IMR-90 (cell line): ENCODE measurements around the gene ZFAND6. TPM values are rescaled to one million over a fixed set of nuclear protein-coding genes. Genes with fewer than 3 reads are reported as not detected.
A peak's percentile ranks its signal among the peaks of the same experiment; 100 is the strongest.

Experiments used
- ATAC-seq: fragments of 200-7000 bp; cut with Tn5 transposase; 2 replicates; pipeline ENCODE4 v1.9.1; 2020; ENCODE audit warnings: low read depth, mild to moderate bottlenecking, moderate library complexity
- BruUV-seq: library from RNA; stranded (reverse); fragments of 400-500 nt; replicated peaks from 2 replicates; lab custom pipeline; 2021; lab: Mats Ljungman, UMichigan
- CTCF ChIA-PET: fragments of 300-600 bp; formaldehyde crosslinking; extraction: SDS; loops from one replicate; lab custom pipeline; 2021; ENCODE audit warnings: antibody characterized with exemption; lab: Yijun Ruan, JAX
- POLR2A ChIA-PET: fragments of 300-600 bp; sonication (Branson Sonifier 250); formaldehyde crosslinking; loops from one replicate; lab custom pipeline; 2022; ENCODE audit warnings: antibody characterized with exemption; ENCODE audit not compliant: unreplicated experiment; lab: Charles Lee
- DNase-seq: peaks from one replicate; pipeline ENCODE4 v3.0.0; 2013
- H2AFZ ChIP-seq: replicated peaks from 2 replicates; pipeline ENCODE3; 2013; ENCODE audit warnings: low read length, mild to moderate bottlenecking; ENCODE audit not compliant: poor library complexity
- H2AK5ac ChIP-seq: 2 replicates; pipeline ENCODE4 v1.6.1; 2013; ENCODE audit warnings: low read depth, low read length, inconsistent platforms
- H2AK9ac ChIP-seq: replicated peaks from 2 replicates; pipeline ENCODE3; 2013; ENCODE audit warnings: mild to moderate bottlenecking, low read depth, low read length, moderate library complexity; ENCODE audit not compliant: poor library complexity
- H2BK120ac ChIP-seq: 2 replicates; pipeline ENCODE4 v1.6.1; 2013; ENCODE audit warnings: low read depth, low read length, inconsistent platforms
- H2BK15ac ChIP-seq: 3 replicates; pipeline ENCODE4 v1.6.1; 2013; ENCODE audit warnings: low read depth, low read length, inconsistent platforms
- H2BK20ac ChIP-seq: 2 replicates; pipeline ENCODE4 v1.6.1; 2013; ENCODE audit warnings: low read depth, mild to moderate bottlenecking, inconsistent platforms, low read length, moderate library complexity
- H2BK5ac ChIP-seq: 2 replicates; pipeline ENCODE4 v1.6.1; 2013; ENCODE audit warnings: mild to moderate bottlenecking, low read depth, low read length, inconsistent platforms; ENCODE audit not compliant: poor library complexity, severe bottlenecking
- H3K14ac ChIP-seq: replicated peaks from 2 replicates; pipeline ENCODE4 v1.6.1; 2013; ENCODE audit warnings: low read depth, low read length, inconsistent platforms
- H3K18ac ChIP-seq: 2 replicates; pipeline ENCODE4 v1.6.1; 2013; ENCODE audit warnings: low read depth, low read length, control low read depth
- H3K23ac ChIP-seq: 2 replicates; pipeline ENCODE4 v1.6.1; 2013; ENCODE audit warnings: low read depth, low read length, inconsistent platforms
- H3K27ac ChIP-seq: 2 replicates; pipeline ENCODE4 v1.5.1; 2013; ENCODE audit warnings: mild to moderate bottlenecking, control low read depth, low read length; ENCODE audit not compliant: insufficient read depth
- H3K27me3 ChIP-seq: 2 replicates; pipeline ENCODE4 v1.6.1; 2013; ENCODE audit warnings: low read length; ENCODE audit not compliant: control insufficient read depth, insufficient read depth
- H3K36me3 ChIP-seq: 2 replicates; pipeline ENCODE4 v1.6.1; 2013; ENCODE audit warnings: low read length, mixed read lengths; ENCODE audit not compliant: control insufficient read depth, insufficient read depth
- H3K4ac ChIP-seq: 2 replicates; pipeline ENCODE4 v1.6.1; 2013; ENCODE audit warnings: low read depth, low read length, inconsistent platforms
- H3K4me1 ChIP-seq: 2 replicates; pipeline ENCODE4 v1.6.1; 2013; ENCODE audit warnings: low read length, mixed read lengths; ENCODE audit not compliant: control insufficient read depth, insufficient read depth
- H3K4me2 ChIP-seq: 2 replicates; pipeline ENCODE4 v1.6.1; 2013; ENCODE audit warnings: low read depth, mild to moderate bottlenecking, control low read depth, low read length, moderate library complexity
- H3K4me3 ChIP-seq: 2 replicates; pipeline ENCODE4 v1.5.1; 2013; ENCODE audit warnings: low read depth, mild to moderate bottlenecking, control low read depth, low read length, moderate library complexity; ENCODE audit not compliant: insufficient read depth
- H3K56ac ChIP-seq: 2 replicates; pipeline ENCODE4 v1.6.1; 2013; ENCODE audit warnings: low read length, inconsistent platforms; ENCODE audit not compliant: insufficient read depth; ENCODE audit errors: extremely low read depth
- H3K79me1 ChIP-seq, 2 experiments: 2 replicates each; pipeline ENCODE4 v1.6.1; 2013; ENCODE audit warnings: low read length in 2 of 2, inconsistent platforms in 1 of 2, low read depth in 1 of 2
- H3K9ac ChIP-seq: 2 replicates; pipeline ENCODE4 v1.6.1; 2013; ENCODE audit warnings: low read depth, low read length, control low read depth
- H3K9me1 ChIP-seq: 2 replicates; pipeline ENCODE4 v1.6.1; 2013; ENCODE audit warnings: low read length, inconsistent platforms; ENCODE audit not compliant: insufficient read depth
- H3K9me3 ChIP-seq: 2 replicates; pipeline ENCODE4 v1.6.1; 2013; ENCODE audit warnings: low read length; ENCODE audit not compliant: control insufficient read depth, insufficient read depth
- H4K20me1 ChIP-seq: 2 replicates; pipeline ENCODE4 v1.6.1; 2013; ENCODE audit warnings: low read length, inconsistent platforms; ENCODE audit not compliant: insufficient read depth
- H4K5ac ChIP-seq: 2 replicates; pipeline ENCODE4 v1.6.1; 2013; ENCODE audit warnings: mild to moderate bottlenecking, low read depth, low read length, control low read depth
- H4K8ac ChIP-seq, 2 experiments: 2 replicates each; pipeline ENCODE4 v1.6.1; 2013; ENCODE audit warnings: low read depth in 2 of 2, low read length in 2 of 2, control low read depth in 1 of 2, inconsistent platforms in 1 of 2
- H4K91ac ChIP-seq: 2 replicates; pipeline ENCODE4 v1.6.1; 2013; ENCODE audit warnings: low read depth, low read length, inconsistent platforms; ENCODE audit not compliant: insufficient read depth
- CEBPB ChIP-seq: IDR thresholded peaks from 2 replicates; pipeline ENCODE4 v1.6.1; 2012; ENCODE audit warnings: low read depth, low read length, improper control_type of control experiment
- CHD1 ChIP-seq: IDR thresholded peaks from 2 replicates; pipeline ENCODE4 v1.6.1; 2012; ENCODE audit warnings: low read depth, low read length, improper control_type of control experiment
- FOS ChIP-seq: fragments of 150-350 bp; IDR thresholded peaks from 2 replicates; pipeline ENCODE4 v1.6.1; 2016; ENCODE audit warnings: low read depth, low read length
- MXI1 ChIP-seq: IDR thresholded peaks from 2 replicates; pipeline ENCODE4 v1.6.1; 2012; ENCODE audit warnings: low read depth, mild to moderate bottlenecking, low read length, moderate library complexity, borderline replicate concordance
- POLR2A ChIP-seq: IDR thresholded peaks from 2 replicates; pipeline ENCODE4 v1.6.1; 2012; ENCODE audit warnings: mild to moderate bottlenecking, low read depth, low read length
- RFX5 ChIP-seq: IDR thresholded peaks from 2 replicates; pipeline ENCODE4 v1.8.0; 2012; ENCODE audit warnings: low read depth, mild to moderate bottlenecking, low read length, moderate library complexity
- WGBS, 2 experiments: methylation state at CpG; one replicate each; pipeline versions ENCODE4 v1.1.5 to v1.1.7; 2013; ENCODE audit warnings: missing lambda C conversion rate in 2 of 2; ENCODE audit not compliant: insufficient read length in 1 of 2; ENCODE audit errors: extremely low coverage in 2 of 2; 5-methylcytosine and 5-hydroxymethylcytosine counted together
- dilution Hi-C: fragments of 300-500 bp; cut with HindIII; formaldehyde crosslinking; loops from one replicate; pipeline ENCODE4 v1.14.3; 2018; ENCODE audit warnings: low sequenced_read_pairs; ENCODE audit not compliant: unreplicated experiment
- in situ Hi-C: fragments of 300-500 bp; cut with MboI; formaldehyde crosslinking; loops from 3 replicates; pipeline ENCODE4 v1.14.3; 2019; ENCODE audit warnings: low sequenced_read_pairs, inconsistent platforms, mixed read lengths
- intact Hi-C: fragments of 100-400 bp; cut with micrococcal nuclease; formaldehyde crosslinking; loops from 2 replicates; pipeline ENCODE4 v1.10.0; 2022
- polyA plus RNA-seq, 3 experiments: library from polyadenylated mRNA; depleted of rRNA; stranded (reverse); fragments of >200 nt; gene quantifications; 2 replicates each; pipeline ENCODE4 v1.2.3, GENCODE V29; 2012; ENCODE audit warnings: low replicate concordance in 1 of 3
- total RNA-seq: library from RNA; depleted of rRNA; stranded (reverse); fragments of >200 nt; gene quantifications from 2 replicates; pipeline ENCODE4 v1.2.3, GENCODE V29; 2012

The ZFAND6 gene
- total and polyA plus RNA-seq, 2 of the 4 experiments (the other 2 are of a cell fraction), result 77.5 to 96.4 TPM

DNA sequence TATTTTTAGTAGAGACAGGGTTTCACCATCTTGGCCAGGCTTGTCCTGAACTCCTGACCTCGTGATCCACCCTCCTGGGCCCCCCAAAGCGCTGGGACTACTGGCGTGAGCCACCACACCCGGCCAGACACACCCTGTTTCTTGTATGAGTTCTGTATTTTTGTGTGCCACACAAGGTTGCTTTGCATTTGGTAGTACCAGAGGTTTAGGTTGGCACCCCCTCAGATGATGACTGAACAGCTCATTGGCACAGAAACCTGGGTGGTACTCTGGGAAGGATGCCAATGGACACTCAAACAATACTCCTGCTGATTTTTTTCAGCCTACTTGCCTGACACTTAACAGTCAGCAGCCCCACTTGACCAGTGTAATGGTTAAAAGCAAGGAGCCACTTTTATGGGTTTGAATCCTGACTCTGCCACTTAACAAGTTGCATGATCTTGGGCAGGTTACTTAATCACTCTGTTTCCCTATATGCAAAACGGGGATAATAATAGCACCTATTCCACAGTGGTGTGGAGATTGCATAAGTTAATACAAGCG, 49.3 kb upstream of the ZFAND6 start:
- Histone ChIP-seq H3K4ac (peak overlapping the region; percentile 91), H4K5ac (peak overlapping the region; percentile 81; the same call in 1 of the 2 replicates), H3K27me3 (no peaks in the 10 kb centered on the region), H4K8ac (peak overlapping the region; percentile 21 to 66; a peak in 3 of 4 replicates), H2AK5ac (peak overlapping the region; percentile 96), H3K14ac (peak overlapping the region; percentile 85), H3K9me1 (peaks cover 5% of the 10 kb centered on the region; the same call in 1 of the 2 replicates), H2BK20ac (peak overlapping the region; percentile 96), H2AFZ (peak overlapping the region; percentile 41), H2BK15ac (peak overlapping the region; percentile 97; the same call in 2 of the 3 replicates), H3K23ac (peak overlapping the region; percentile 72; the same call in 1 of the 2 replicates), H3K4me1 (peaks cover 5% of the 10 kb centered on the region), H3K18ac (peak overlapping the region; percentile 75), H4K20me1 (no peaks in the 10 kb centered on the region), H2BK5ac (peak overlapping the region; percentile 97), H3K36me3 (no peaks in the 10 kb centered on the region), H3K79me1 (no peaks in the 10 kb centered on the region), H4K91ac (peak overlapping the region; percentile 59), H3K4me2 (0 out of 2 replicates have a peak overlapping the region, but pooled peaks have one; percentile 13), H3K9ac (0 out of 2 replicates have a peak overlapping the region, but pooled peaks have one; percentile 11), H3K9me3 (peaks cover 2% of the 10 kb centered on the region; the same call in 1 of the 2 replicates), H3K27ac (peak overlapping the region; percentile 53), H2AK9ac (peak overlapping the region; percentile 85), H3K56ac (peak overlapping the region; percentile 77; the same call in 1 of the 2 replicates), H2BK120ac (peak overlapping the region; percentile 91), H3K4me3 (no peak overlapping the region)
- DNase-seq (no peak), ATAC-seq (no peak; the same call in 1 of the 2 replicates)
- dilution Hi-C loops, result no loop called here
- intact Hi-C loops, result no loop called here
- BruUV-seq, result no TSS peak
- ChIA-PET CTCF (no interaction called here), POLR2A (no interaction called here)
- no CpG with 5 or more reads among the region's 6 CpGs for WGBS, 2 experiments
- in situ Hi-C loops, result no loop called here
- TF ChIP-seq MXI1 (no peak), CHD1 (no peak), POLR2A (no peak), FOS (no peak), CEBPB (no peak), RFX5 (no peak)
